Type B pancreatic cell (in vitro differentiated cells): ENCODE measurements around the gene TCF19. TPM values are rescaled to one million over a fixed set of nuclear protein-coding genes. Genes with fewer than 3 reads are reported as not detected.

ENCODE experiments used
- DNase-seq: peaks from one replicate; pipeline ENCODE4 v3.0.0; 2021; ENCODE audit warnings: mixed read lengths; ENCODE audit not compliant: unreplicated experiment; ENCODE audit errors: extremely low spot score
- H3K27ac Mint-ChIP-seq: 2 replicates; pipeline ENCODE4 v1.8.0; 2021; ENCODE audit warnings: mild to moderate bottlenecking, mixed read lengths
- H3K27me3 Mint-ChIP-seq: 2 replicates; pipeline ENCODE4 v1.8.0; 2021; ENCODE audit warnings: mixed read lengths
- H3K36me3 Mint-ChIP-seq: 2 replicates; pipeline ENCODE4 v1.8.0; 2021; ENCODE audit warnings: mixed read lengths
- H3K4me1 Mint-ChIP-seq: one replicate; pipeline ENCODE4 v1.8.0; 2021; ENCODE audit warnings: mixed read lengths; ENCODE audit not compliant: unreplicated experiment
- H3K4me3 Mint-ChIP-seq: 2 replicates; pipeline ENCODE4 v1.8.0; 2021; ENCODE audit warnings: mild to moderate bottlenecking, mixed read lengths
- H3K9me3 Mint-ChIP-seq: 2 replicates; pipeline ENCODE4 v1.8.0; 2021; ENCODE audit warnings: mixed read lengths
- total RNA-seq: library from RNA; stranded (reverse); gene quantifications from 2 replicates; pipeline ENCODE4 v1.2.1, GENCODE V29; 2021; ENCODE audit warnings: low replicate concordance
- TF ChIP-seq, protein P1 (sequence below): fragments of 200-600 bp; sonication (generic); conservative IDR thresholded peaks from 2 replicates; pipeline ENCODE4 v1.5.0; 2021; ENCODE audit warnings: antibody characterized with exemption, mild to moderate bottlenecking

TCF19 gene
- total RNA-seq, 1 donor from 2014 or later, result 18.9 TPM

DNA sequence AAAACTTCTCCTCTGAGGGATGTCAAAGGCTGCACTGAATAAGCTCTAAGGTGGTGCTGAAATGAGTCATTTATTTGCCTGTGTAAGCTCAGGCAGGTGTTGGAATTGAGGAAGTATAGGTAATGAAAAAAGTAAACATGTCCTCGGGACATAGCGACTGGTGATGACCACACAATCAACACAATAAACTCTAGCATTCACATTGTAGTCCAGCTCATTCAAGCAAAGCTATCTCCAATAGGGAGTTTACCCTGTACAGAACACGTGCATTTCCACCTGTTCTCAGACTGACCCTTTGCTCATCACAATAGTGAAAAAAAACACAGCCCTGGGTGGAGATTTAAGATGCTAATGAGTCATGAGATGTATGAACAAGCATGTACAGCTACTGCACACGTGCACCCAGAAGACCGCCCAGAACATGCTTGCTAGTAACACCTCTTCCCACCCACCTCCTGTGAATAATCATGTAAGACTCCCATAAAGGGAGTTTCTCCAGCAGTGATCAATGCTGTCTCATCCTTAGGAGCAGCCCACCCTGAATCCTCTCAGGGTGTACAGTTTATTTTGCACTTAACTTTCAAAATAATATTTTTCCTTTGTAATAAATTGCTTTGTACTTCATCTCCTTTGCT, 45.1 kb downstream of the TCF19 start:
- Mint-ChIP-seq H3K27ac (peak overlapping the region; percentile 85), H3K36me3 (no peaks in the 10 kb centered on the region), H3K9me3 (no peaks in the 10 kb centered on the region), H3K4me1 (peaks cover 12% of the 10 kb centered on the region), H3K27me3 (peaks cover 12% of the 10 kb centered on the region), H3K4me3 (peak overlapping the region; percentile 61)
- TF ChIP-seq, protein P1, sequence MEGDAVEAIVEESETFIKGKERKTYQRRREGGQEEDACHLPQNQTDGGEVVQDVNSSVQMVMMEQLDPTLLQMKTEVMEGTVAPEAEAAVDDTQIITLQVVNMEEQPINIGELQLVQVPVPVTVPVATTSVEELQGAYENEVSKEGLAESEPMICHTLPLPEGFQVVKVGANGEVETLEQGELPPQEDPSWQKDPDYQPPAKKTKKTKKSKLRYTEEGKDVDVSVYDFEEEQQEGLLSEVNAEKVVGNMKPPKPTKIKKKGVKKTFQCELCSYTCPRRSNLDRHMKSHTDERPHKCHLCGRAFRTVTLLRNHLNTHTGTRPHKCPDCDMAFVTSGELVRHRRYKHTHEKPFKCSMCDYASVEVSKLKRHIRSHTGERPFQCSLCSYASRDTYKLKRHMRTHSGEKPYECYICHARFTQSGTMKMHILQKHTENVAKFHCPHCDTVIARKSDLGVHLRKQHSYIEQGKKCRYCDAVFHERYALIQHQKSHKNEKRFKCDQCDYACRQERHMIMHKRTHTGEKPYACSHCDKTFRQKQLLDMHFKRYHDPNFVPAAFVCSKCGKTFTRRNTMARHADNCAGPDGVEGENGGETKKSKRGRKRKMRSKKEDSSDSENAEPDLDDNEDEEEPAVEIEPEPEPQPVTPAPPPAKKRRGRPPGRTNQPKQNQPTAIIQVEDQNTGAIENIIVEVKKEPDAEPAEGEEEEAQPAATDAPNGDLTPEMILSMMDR, result no peak
- no peak for DNase-seq

DNA sequence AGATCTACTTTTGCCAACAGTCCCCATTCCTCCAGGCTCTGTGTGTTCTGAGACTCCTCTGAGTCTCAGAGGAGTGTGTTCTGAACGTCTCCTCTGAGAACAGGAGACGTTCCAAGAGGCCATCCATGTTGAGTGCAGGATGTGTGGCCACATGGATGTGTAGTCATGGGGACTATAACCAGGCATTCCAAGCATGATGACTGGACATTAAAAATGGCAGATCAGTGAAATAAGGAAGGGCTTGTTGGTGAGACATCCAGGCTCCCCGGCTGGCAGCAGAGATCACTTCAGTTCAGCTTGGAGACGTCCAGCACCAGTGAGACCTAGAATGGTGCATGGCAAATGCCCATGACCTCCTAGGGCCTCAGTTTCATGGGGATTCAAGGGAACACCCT, 46.4 kb downstream of the TCF19 start:
- H3K27ac Mint-ChIP-seq, result no peak overlapping the region
- H3K4me3 Mint-ChIP-seq, result no peak overlapping the region
- H3K9me3 Mint-ChIP-seq, result no peaks in the 10 kb centered on the region
- peaks cover 12% of the 10 kb centered on the region for H3K4me1 Mint-ChIP-seq
- DNase-seq, result no peak
- peaks cover 16% of the 10 kb centered on the region for H3K27me3 Mint-ChIP-seq
- H3K36me3 Mint-ChIP-seq, result no peaks in the 10 kb centered on the region
- TF ChIP-seq, protein P1, result no peak

- no peak overlapping the region for H3K4me3 Mint-ChIP-seq
- H3K27me3 Mint-ChIP-seq, result peaks cover 19% of the 10 kb centered on the region
- H3K27ac Mint-ChIP-seq, result peak overlapping the region; percentile 25
- H3K36me3 Mint-ChIP-seq, result no peaks in the 10 kb centered on the region
- TF ChIP-seq, protein P1, result no peak
- H3K4me1 Mint-ChIP-seq, result peaks cover 12% of the 10 kb centered on the region
- no peak for DNase-seq
- no peaks in the 10 kb centered on the region for H3K9me3 Mint-ChIP-seq
Observed at GRCh38 chr6:31205638-31206037, 47.2 kb downstream of the TCF19 start.

DNA sequence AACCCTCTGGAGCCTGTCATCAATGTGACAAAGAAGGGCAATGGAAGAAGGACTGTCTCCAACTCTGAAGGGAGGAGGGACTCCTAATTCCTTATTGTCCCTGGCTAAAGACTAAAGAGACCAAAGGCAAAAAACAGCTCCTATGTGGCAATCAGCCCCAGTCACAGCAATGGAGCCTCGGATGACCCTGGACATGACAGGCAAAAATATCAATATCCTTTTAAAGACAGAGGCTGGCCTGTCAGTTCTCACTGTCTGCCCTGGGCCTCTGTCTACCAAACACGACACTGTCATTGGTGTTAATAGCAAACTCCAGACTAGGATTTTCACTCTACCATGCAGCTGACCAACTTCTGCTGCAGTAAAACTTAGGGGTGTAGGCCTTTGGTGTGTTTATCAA, 50.1 kb downstream of the TCF19 start:
- Mint-ChIP-seq H3K9me3 (no peaks in the 10 kb centered on the region), H3K27ac (no peak overlapping the region), H3K4me3 (no peak overlapping the region), H3K4me1 (peaks cover 7% of the 10 kb centered on the region), H3K27me3 (peaks cover 14% of the 10 kb centered on the region), H3K36me3 (no peaks in the 10 kb centered on the region)
- TF ChIP-seq, protein P1, result no peak
- no peak for DNase-seq

- H3K27ac Mint-ChIP-seq, result no peak overlapping the region
- DNase-seq, result no peak
- peaks cover under 1% of the 10 kb centered on the region for H3K4me1 Mint-ChIP-seq
- TF ChIP-seq, protein P1, result no peak
- H3K4me3 Mint-ChIP-seq, result no peak overlapping the region
- no peaks in the 10 kb centered on the region for H3K36me3 Mint-ChIP-seq
- no peaks in the 10 kb centered on the region for H3K9me3 Mint-ChIP-seq
- H3K27me3 Mint-ChIP-seq, result peaks cover 12% of the 10 kb centered on the region
Observed at GRCh38 chr6:31209137-31209536, 50.7 kb downstream of the TCF19 start.
